BLaER1 treated with 17β-estradiol and CSF1 and Interleukin-3, amounts not matched to agents 10 nM and 100 nM (cell line): ENCODE measurements around the gene ITGB2.

Source experiments
- H3K27ac ChIP-seq, 11 experiments: shearing (Covaris generic); formaldehyde crosslinking; 2 replicates each; pipeline ENCODE4 v1.8.1; 2022
- H3K27me3 ChIP-seq, 11 experiments: shearing (Covaris generic); formaldehyde crosslinking; 2 replicates each; pipeline ENCODE4 v1.8.1; 2022
- H3K36me3 ChIP-seq, 11 experiments: shearing (Covaris generic); formaldehyde crosslinking; 2 replicates each; pipeline ENCODE4 v1.8.1; 2022
- H3K4me1 ChIP-seq, 10 experiments: shearing (Covaris generic); formaldehyde crosslinking; 2 replicates each; pipeline ENCODE4 v1.8.1; 2022
- H3K4me2 ChIP-seq, 11 experiments: shearing (Covaris generic); formaldehyde crosslinking; 2 replicates each; pipeline ENCODE4 v1.8.1; 2022
- H3K4me3 ChIP-seq, 10 experiments: shearing (Covaris generic); formaldehyde crosslinking; 2 replicates each; pipeline ENCODE4 v1.8.1; 2022
- H3K9ac ChIP-seq, 11 experiments: shearing (Covaris generic); formaldehyde crosslinking; 2 replicates each; pipeline ENCODE4 v1.8.1; 2022
- H3K9me3 ChIP-seq, 11 experiments: shearing (Covaris generic); formaldehyde crosslinking; replicated peaks in 1 of 11; 2 replicates each; pipeline ENCODE4 v1.8.1; 2022
- H4K20me1 ChIP-seq, 11 experiments: shearing (Covaris generic); formaldehyde crosslinking; 2 replicates each; pipeline ENCODE4 v1.8.1; 2022
- Cebpa-rat ChIP-seq, 11 experiments: shearing (Covaris generic); IDR thresholded peaks; 2 replicates each; pipeline ENCODE4 v1.8.1; 2022

Gene ITGB2

GRCh38 chr21:44905016-44905727, 15.5 kb downstream of the ITGB2 start:
- H3K36me3 ChIP-seq, result peaks cover 29 to 95% (median 87%) of the 10 kb centered on the region in 11 experiments
- H4K20me1 ChIP-seq, result peaks cover 0 to 83% (median 41%) of the 10 kb centered on the region in 11 experiments; a peak in 16 of 22 replicates
- TF ChIP-seq Cebpa-rat (IDR thresholded peaks at IDR 0.05), result no peak
- H3K27me3 ChIP-seq, result no peaks in the 10 kb centered on the region
- peak overlapping the region; percentile 44 to 100 (median 87); a peak in 20 of 22 replicates for H3K4me2 ChIP-seq
- peaks cover 61 to 99% (median 86%) of the 10 kb centered on the region in 10 experiments for H3K4me1 ChIP-seq
- H3K9me3 ChIP-seq, result peaks cover 0 to 9% (median 0%) of the 10 kb centered on the region in 11 experiments; a peak in 8 of 22 replicates
- H3K27ac ChIP-seq, result peak overlapping the region in 6 of 11 experiments; percentile 4 to 40 (median 28); a peak in 7 of 22 replicates
- peak overlapping the region in 6 of 11 experiments; percentile 8 to 44 (median 24); a peak in 5 of 22 replicates for H3K9ac ChIP-seq
- 0 out of 20 replicates have a peak overlapping the region, but pooled peaks of 1 of the 10 experiments have one; percentile 24 for H3K4me3 ChIP-seq

GRCh38 chr21:44904141-44904923, 16.4 kb downstream of the ITGB2 start:
- peaks cover 0 to 9% (median 0%) of the 10 kb centered on the region in 11 experiments; a peak in 8 of 22 replicates for H3K9me3 ChIP-seq
- H3K4me1 ChIP-seq, result peaks cover 53 to 99% (median 77%) of the 10 kb centered on the region in 10 experiments
- H3K27me3 ChIP-seq, result no peaks in the 10 kb centered on the region
- peak overlapping the region in 2 of 11 experiments; percentile 17 to 40; a peak in 3 of 22 replicates for H3K27ac ChIP-seq
- peaks cover 33 to 95% (median 87%) of the 10 kb centered on the region in 11 experiments for H3K36me3 ChIP-seq
- peak overlapping the region in 5 of 11 experiments; percentile 64 to 100 (median 93); a peak in 9 of 22 replicates for H3K4me2 ChIP-seq
- H3K4me3 ChIP-seq, result no peak overlapping the region
- H3K9ac ChIP-seq, result 0 out of 22 replicates have a peak overlapping the region, but pooled peaks of 1 of the 11 experiments have one; percentile 32
- TF ChIP-seq Cebpa-rat (IDR thresholded peaks at IDR 0.05), result no peak
- peaks cover 0 to 83% (median 47%) of the 10 kb centered on the region in 11 experiments; a peak in 17 of 22 replicates for H4K20me1 ChIP-seq

- no peak for TF ChIP-seq Cebpa-rat (IDR thresholded peaks at IDR 0.05)
- H3K9ac ChIP-seq, result peak overlapping the region in 3 of 11 experiments; percentile 4 to 35 (median 32); a peak in 2 of 22 replicates
- peak overlapping the region in 3 of 11 experiments; percentile 17 to 40 (median 21); a peak in 5 of 22 replicates for H3K27ac ChIP-seq
Measured at GRCh38 chr21:44903689-44904088, 17.0 kb downstream of the ITGB2 start.

GRCh38 chr21:44903050-44903685, 17.5 kb downstream of the ITGB2 start:
- peaks cover 0 to 84% (median 58%) of the 10 kb centered on the region in 11 experiments; a peak in 17 of 22 replicates for H4K20me1 ChIP-seq
- H3K36me3 ChIP-seq, result peaks cover 44 to 97% (median 92%) of the 10 kb centered on the region in 11 experiments
- H3K27me3 ChIP-seq, result no peaks in the 10 kb centered on the region
- peaks cover 44 to 99% (median 74%) of the 10 kb centered on the region in 10 experiments for H3K4me1 ChIP-seq
- H3K4me2 ChIP-seq, result peak overlapping the region in 6 of 11 experiments; percentile 38 to 100 (median 86); a peak in 11 of 22 replicates
- H3K9ac ChIP-seq, result peak overlapping the region in 4 of 11 experiments; percentile 4 to 35 (median 30); a peak in 3 of 22 replicates
- peaks cover 0 to 9% (median 0%) of the 10 kb centered on the region in 11 experiments; a peak in 8 of 22 replicates for H3K9me3 ChIP-seq
- TF ChIP-seq Cebpa-rat (IDR thresholded peaks at IDR 0.05), result no peak
- no peak overlapping the region for H3K4me3 ChIP-seq
- H3K27ac ChIP-seq, result peak overlapping the region in 3 of 11 experiments; percentile 17 to 40 (median 21); a peak in 5 of 22 replicates

More at GRCh38 chr21:44903689-44904088, 17.0 kb downstream of the ITGB2 start:
- Histone ChIP-seq H3K4me3 (no peak overlapping the region), H3K4me2 (peak overlapping the region in 6 of 11 experiments; percentile 38 to 100 (median 86); a peak in 10 of 22 replicates), H4K20me1 (peaks cover 0 to 83% (median 53%) of the 10 kb centered on the region in 11 experiments; a peak in 17 of 22 replicates), H3K36me3 (peaks cover 39 to 95% (median 88%) of the 10 kb centered on the region in 11 experiments), H3K27me3 (no peaks in the 10 kb centered on the region), H3K9me3 (peaks cover 0 to 9% (median 0%) of the 10 kb centered on the region in 11 experiments; a peak in 8 of 22 replicates), H3K4me1 (peaks cover 47 to 99% (median 74%) of the 10 kb centered on the region in 10 experiments)

- Histone ChIP-seq H3K4me3 (no peak overlapping the region), H3K36me3 (peaks cover 47 to 100% (median 97%) of the 10 kb centered on the region in 11 experiments), H3K27ac (no peak overlapping the region), H4K20me1 (peaks cover 0 to 91% (median 61%) of the 10 kb centered on the region in 11 experiments; a peak in 18 of 22 replicates), H3K4me2 (peak overlapping the region in 5 of 11 experiments; percentile 64 to 100 (median 93); a peak in 10 of 22 replicates), H3K27me3 (no peaks in the 10 kb centered on the region), H3K9me3 (peaks cover 0 to 9% (median 0%) of the 10 kb centered on the region in 11 experiments; a peak in 8 of 22 replicates), H3K9ac (no peak overlapping the region), H3K4me1 (peaks cover 41 to 100% (median 72%) of the 10 kb centered on the region in 10 experiments)
- TF ChIP-seq Cebpa-rat (IDR thresholded peaks at IDR 0.05), result no peak
Measured at GRCh38 chr21:44902268-44903049, 18.2 kb downstream of the ITGB2 start.

- peak overlapping the region in 1 of 11 experiments; percentile 42; a peak in 1 of 22 replicates for H3K9ac ChIP-seq
- peaks cover 0 to 98% (median 61%) of the 10 kb centered on the region in 11 experiments; a peak in 18 of 22 replicates for H4K20me1 ChIP-seq
- no peak overlapping the region for H3K4me3 ChIP-seq
- no peak overlapping the region for H3K27ac ChIP-seq
- H3K9me3 ChIP-seq, result peaks cover 0 to 9% (median 0%) of the 10 kb centered on the region in 11 experiments; a peak in 8 of 22 replicates
- H3K4me2 ChIP-seq, result peak overlapping the region in 9 of 11 experiments; percentile 9 to 93 (median 34); a peak in 16 of 22 replicates
- no peak for TF ChIP-seq Cebpa-rat (IDR thresholded peaks at IDR 0.05)
- H3K36me3 ChIP-seq, result peaks cover 47 to 100% (median 97%) of the 10 kb centered on the region in 11 experiments
- H3K27me3 ChIP-seq, result no peaks in the 10 kb centered on the region
- H3K4me1 ChIP-seq, result peaks cover 31 to 100% (median 68%) of the 10 kb centered on the region in 10 experiments
Measured at GRCh38 chr21:44901391-44902074, 19.2 kb downstream of the ITGB2 start.
